Loucy (cell line): Measurements from ENCODE around the gene RHBG.
"Not testable (repeated sequence)": the region's sequence is repeated elsewhere in the genome, so short reads cannot be mapped to it uniquely, and the experiment has no call there.

Experiments
- H2AFZ ChIP-seq: fragments of 200-600 bp; sonication (generic); 2 replicates; pipeline ENCODE4 v1.6.0; 2016; ENCODE audit warnings: antibody characterized with exemption, mild to moderate bottlenecking, low read length, moderate library complexity
- H3F3A ChIP-seq: fragments of 200-600 bp; 2 replicates; pipeline ENCODE4 v1.6.0; 2016; ENCODE audit warnings: antibody characterized with exemption, low read depth, mild to moderate bottlenecking
- H3K27me3 ChIP-seq: fragments of 200-600 bp; sonication (generic); 2 replicates; pipeline ENCODE4 v1.6.1; 2014; ENCODE audit warnings: low read length, mild to moderate bottlenecking; ENCODE audit not compliant: insufficient read depth, poor library complexity, severe bottlenecking
- H3K36me3 ChIP-seq: fragments of 200-600 bp; sonication (generic); 2 replicates; pipeline ENCODE4 v1.6.1; 2016; ENCODE audit warnings: low read length; ENCODE audit not compliant: insufficient read depth
- H3K4me1 ChIP-seq: fragments of 200-600 bp; sonication (generic); 2 replicates; pipeline ENCODE4 v1.5.1; 2014; ENCODE audit warnings: low read length, mild to moderate bottlenecking; ENCODE audit not compliant: insufficient read depth, poor library complexity, severe bottlenecking
- H3K4me2 ChIP-seq: fragments of 200-600 bp; sonication (generic); 2 replicates; pipeline ENCODE4 v1.6.0; 2014; ENCODE audit warnings: antibody characterized with exemption, low read length, low read depth, mild to moderate bottlenecking; ENCODE audit not compliant: poor library complexity, severe bottlenecking
- H3K4me3 ChIP-seq: fragments of 200-600 bp; sonication (generic); 2 replicates; pipeline ENCODE4 v1.5.1; 2014; ENCODE audit warnings: low read length, mild to moderate bottlenecking, mixed read lengths; ENCODE audit not compliant: poor library complexity, severe bottlenecking
- H3K79me2 ChIP-seq: fragments of 200-600 bp; sonication (generic); 2 replicates; pipeline ENCODE4 v1.6.1; 2014; ENCODE audit warnings: low read length; ENCODE audit not compliant: insufficient read depth
- H3K9ac ChIP-seq: fragments of 200-600 bp; sonication (generic); 2 replicates; pipeline ENCODE4 v1.6.0; 2014; ENCODE audit warnings: mild to moderate bottlenecking, low read depth, low read length, moderate library complexity; ENCODE audit not compliant: poor library complexity, severe bottlenecking
- H3K9me2 ChIP-seq: fragments of 200-600 bp; sonication (generic); replicated peaks from 2 replicates; pipeline ENCODE4 v1.6.1; 2016; ENCODE audit warnings: low read depth, low read length, mixed read lengths
- H3K9me3 ChIP-seq: fragments of 200-600 bp; sonication (generic); 2 replicates; pipeline ENCODE4 v1.6.1; 2014; ENCODE audit warnings: mild to moderate bottlenecking, antibody characterized with exemption, low read length, low read depth; ENCODE audit not compliant: insufficient read depth
- H4K20me1 ChIP-seq: fragments of 200-600 bp; sonication (generic); 2 replicates; pipeline ENCODE4 v1.6.0; 2014; ENCODE audit warnings: antibody characterized with exemption, low read length, mild to moderate bottlenecking; ENCODE audit not compliant: insufficient read depth, poor library complexity, severe bottlenecking
- EZH2phosphoT487 ChIP-seq: fragments of 200-600 bp; IDR thresholded peaks from 2 replicates; pipeline ENCODE4 v1.6.1; 2018; ENCODE audit warnings: antibody characterized with exemption, mild to moderate bottlenecking, moderate library complexity, borderline replicate concordance
- TF ChIP-seq, protein P1 (sequence below): fragments of 200-600 bp; sonication (generic); conservative IDR thresholded peaks from 2 replicates; pipeline ENCODE4 v1.5.1; 2014; ENCODE audit warnings: mild to moderate bottlenecking, antibody characterized with exemption, low read length

RHBG gene

DNA sequence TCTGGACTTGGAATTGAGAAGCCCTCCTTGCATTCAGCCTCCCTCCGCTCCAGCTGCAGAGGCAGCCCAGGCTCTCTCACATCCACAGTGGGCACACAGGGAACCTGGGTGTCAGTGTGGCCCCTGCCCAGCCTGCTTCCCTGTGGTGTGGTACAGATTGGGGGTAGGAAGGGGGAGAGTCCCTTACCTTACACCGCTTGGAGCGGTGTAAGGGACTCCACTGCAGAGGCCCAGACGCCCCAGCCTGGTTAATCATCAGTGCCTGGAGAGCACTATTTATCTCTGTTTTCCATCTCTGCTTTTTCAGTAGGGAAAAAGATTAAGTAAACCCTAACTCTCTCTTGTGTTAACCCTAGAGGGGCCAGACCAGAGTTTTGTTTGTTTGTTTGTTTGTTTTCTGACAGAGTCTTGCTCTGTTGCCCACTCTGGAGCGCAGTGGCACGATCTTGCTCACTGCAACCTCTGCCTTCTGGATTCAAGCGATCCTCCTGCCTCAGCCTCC is 803 bp upstream of the RHBG start:
- H3K4me2 ChIP-seq: no peak overlapping the region
- H3K4me1 ChIP-seq: no peaks in the 10 kb centered on the region

GRCh38 chr1:156369685-156370286 is 775 bp downstream of the RHBG start:
- not testable (repeated sequence) for H3F3A ChIP-seq, H3K36me3 ChIP-seq, H3K4me2 ChIP-seq, H4K20me1 ChIP-seq, H3K9ac ChIP-seq, H3K79me2 ChIP-seq, H3K4me1 ChIP-seq, H3K9me2 ChIP-seq, H3K9me3 ChIP-seq, H2AFZ ChIP-seq, H3K27me3 ChIP-seq, H3K4me3 ChIP-seq

More for the DNA sequence above, 803 bp upstream of the RHBG start:
- TF ChIP-seq EZH2phosphoT487: no peak
- TF ChIP-seq, protein P1, sequence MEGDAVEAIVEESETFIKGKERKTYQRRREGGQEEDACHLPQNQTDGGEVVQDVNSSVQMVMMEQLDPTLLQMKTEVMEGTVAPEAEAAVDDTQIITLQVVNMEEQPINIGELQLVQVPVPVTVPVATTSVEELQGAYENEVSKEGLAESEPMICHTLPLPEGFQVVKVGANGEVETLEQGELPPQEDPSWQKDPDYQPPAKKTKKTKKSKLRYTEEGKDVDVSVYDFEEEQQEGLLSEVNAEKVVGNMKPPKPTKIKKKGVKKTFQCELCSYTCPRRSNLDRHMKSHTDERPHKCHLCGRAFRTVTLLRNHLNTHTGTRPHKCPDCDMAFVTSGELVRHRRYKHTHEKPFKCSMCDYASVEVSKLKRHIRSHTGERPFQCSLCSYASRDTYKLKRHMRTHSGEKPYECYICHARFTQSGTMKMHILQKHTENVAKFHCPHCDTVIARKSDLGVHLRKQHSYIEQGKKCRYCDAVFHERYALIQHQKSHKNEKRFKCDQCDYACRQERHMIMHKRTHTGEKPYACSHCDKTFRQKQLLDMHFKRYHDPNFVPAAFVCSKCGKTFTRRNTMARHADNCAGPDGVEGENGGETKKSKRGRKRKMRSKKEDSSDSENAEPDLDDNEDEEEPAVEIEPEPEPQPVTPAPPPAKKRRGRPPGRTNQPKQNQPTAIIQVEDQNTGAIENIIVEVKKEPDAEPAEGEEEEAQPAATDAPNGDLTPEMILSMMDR: no peak
- Histone ChIP-seq H4K20me1 (no peaks in the 10 kb centered on the region), H3K4me3 (no peak overlapping the region), H3K9ac (no peak overlapping the region), H3K9me3 (no peaks in the 10 kb centered on the region), H2AFZ (no peak overlapping the region), H3K9me2 (no peaks in the 10 kb centered on the region), H3K27me3 (no peaks in the 10 kb centered on the region), H3K36me3 (no peaks in the 10 kb centered on the region), H3K79me2 (no peaks in the 10 kb centered on the region), H3F3A (no peaks in the 10 kb centered on the region)

DNA sequence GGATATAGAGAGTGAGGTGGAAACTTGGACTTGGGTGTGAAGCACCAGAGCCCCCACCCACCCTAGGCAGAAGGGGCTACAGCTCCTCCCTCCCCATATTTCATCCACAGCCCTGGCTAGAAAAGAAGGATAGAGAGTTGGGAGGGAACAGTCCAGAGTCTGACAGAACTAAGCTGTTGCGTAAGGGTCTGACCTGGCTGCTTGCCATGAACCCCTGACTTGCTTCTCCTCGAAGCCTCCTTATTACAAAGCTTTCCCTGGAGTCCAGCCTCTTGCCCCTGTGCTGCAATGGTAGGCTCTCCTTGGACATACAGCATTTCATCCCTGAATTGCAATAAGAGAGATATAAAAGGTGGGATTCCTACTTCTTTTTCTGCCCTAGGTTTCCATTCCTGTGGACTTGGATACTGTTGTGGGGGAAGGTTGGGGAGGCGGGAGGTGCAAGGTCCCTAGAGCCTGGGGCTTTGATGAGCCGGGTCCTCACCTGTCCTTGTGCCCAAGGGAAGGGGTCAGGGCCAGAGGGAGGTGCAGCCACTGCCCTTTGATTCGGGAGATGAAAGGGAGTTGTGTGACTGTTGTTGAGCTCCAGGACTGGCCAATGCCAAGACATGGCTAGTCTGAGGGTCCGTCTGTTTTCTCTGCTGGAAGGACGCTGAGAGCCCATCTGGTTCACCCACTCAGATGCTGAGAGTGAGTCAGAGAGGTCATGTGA is 2.7 kb downstream of the RHBG start:
- no peaks in the 10 kb centered on the region for H3K9me3 ChIP-seq
- H3K27me3 ChIP-seq: no peaks in the 10 kb centered on the region
- H3K9me2 ChIP-seq: no peaks in the 10 kb centered on the region
- no peaks in the 10 kb centered on the region for H3F3A ChIP-seq
- no peak for TF ChIP-seq EZH2phosphoT487
- TF ChIP-seq, protein P1: no peak
- no peaks in the 10 kb centered on the region for H3K36me3 ChIP-seq
- H4K20me1 ChIP-seq: no peaks in the 10 kb centered on the region
- no peak overlapping the region for H2AFZ ChIP-seq
- H3K4me1 ChIP-seq: no peaks in the 10 kb centered on the region
- no peak overlapping the region for H3K4me3 ChIP-seq
- H3K4me2 ChIP-seq: no peak overlapping the region
- H3K79me2 ChIP-seq: no peaks in the 10 kb centered on the region
- H3K9ac ChIP-seq: no peak overlapping the region

DNA sequence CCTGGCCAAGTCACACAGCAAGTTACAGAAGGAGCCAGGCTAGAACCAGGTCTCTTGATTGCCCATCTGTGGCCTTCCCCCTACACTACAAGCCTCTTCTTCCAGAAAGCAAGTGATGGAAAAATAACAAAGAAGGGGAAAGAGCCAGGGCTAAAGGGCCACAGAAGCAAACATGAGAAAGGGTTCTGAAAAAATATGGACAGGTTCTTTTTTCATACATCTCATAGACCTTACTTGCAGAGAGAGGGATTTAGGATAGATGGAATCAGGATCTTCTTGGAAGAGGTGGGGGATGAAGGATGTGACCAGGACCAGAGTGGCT is 3.2 kb downstream of the RHBG start:
- no peaks in the 10 kb centered on the region for H3K27me3 ChIP-seq
- no peaks in the 10 kb centered on the region for H3K9me2 ChIP-seq
- no peak overlapping the region for H3K9ac ChIP-seq
- no peak overlapping the region for H2AFZ ChIP-seq
- no peaks in the 10 kb centered on the region for H3K79me2 ChIP-seq
- no peaks in the 10 kb centered on the region for H3K4me1 ChIP-seq
- no peak for TF ChIP-seq EZH2phosphoT487
- TF ChIP-seq, protein P1: no peak
- H3K9me3 ChIP-seq: no peaks in the 10 kb centered on the region
- H4K20me1 ChIP-seq: no peaks in the 10 kb centered on the region
- no peaks in the 10 kb centered on the region for H3K36me3 ChIP-seq
- H3K4me2 ChIP-seq: no peak overlapping the region
- H3F3A ChIP-seq: no peaks in the 10 kb centered on the region
- no peak overlapping the region for H3K4me3 ChIP-seq
